HCT116 (cell line): ENCODE measurements around the gene GPM6B. TPM values are rescaled to one million over a fixed set of nuclear protein-coding genes. Genes with fewer than 3 reads are reported as not detected.

Source experiments
- ATAC-seq: fragments of 200-7000 bp; cut with Tn5 transposase; 2 replicates; pipeline ENCODE4 v1.9.1; 2020; ENCODE audit warnings: mild to moderate bottlenecking, moderate library complexity
- BruUV-seq: library from RNA; stranded (reverse); fragments of 400-500 nt; replicated peaks from 2 replicates; lab custom pipeline; 2021; lab: Mats Ljungman, UMichigan
- CTCF ChIA-PET: fragments of 300-600 bp; sonication (Branson Sonifier 250); formaldehyde crosslinking; loops from one replicate; lab custom pipeline; 2021; ENCODE audit warnings: antibody characterized with exemption; lab: Charles Lee
- POLR2A ChIA-PET: fragments of 300-600, 350-600 bp; sonication (Branson Sonifier 250); formaldehyde crosslinking; loops from one replicate; lab custom pipeline; 2021; ENCODE audit warnings: antibody characterized with exemption; lab: Charles Lee
- RAD21 ChIA-PET, 2 experiments: fragments of 300-600 bp; sonication (Branson Sonifier 250); formaldehyde crosslinking; loops; one replicate each; lab custom pipeline; 2023; ENCODE audit warnings: low total read pairs in 2 of 2; ENCODE audit not compliant: uncharacterized antibody in 2 of 2, unreplicated experiment in 2 of 2, low non-redundant PET in 1 of 2; lab: Charles Lee
- DNase-seq: peaks from one replicate; pipeline ENCODE4 v3.0.0-alpha.2; 2010; ENCODE audit warnings: low read depth, low spot score
- H2AFZ ChIP-seq: fragments of 200-600 bp; shearing (Covaris generic), sonication (generic); 2 replicates; pipeline ENCODE4 v1.6.1; 2017; ENCODE audit warnings: low read depth, mixed run types, mixed read lengths, antibody characterized with exemption, low read length; ENCODE audit not compliant: poor library complexity, severe bottlenecking
- H3K27ac ChIP-seq: 2 replicates; pipeline ENCODE4 v1.5.1; 2012; ENCODE audit warnings: low read depth, low read length
- H3K27me3 ChIP-seq: fragments of 200-600 bp; sonication (generic); 2 replicates; pipeline ENCODE4 v1.6.1; 2016; ENCODE audit warnings: mixed run types, low read length, mixed read lengths; ENCODE audit not compliant: insufficient read depth
- H3K36me3 ChIP-seq, 2 experiments: fragments of 200-500 bp in 1 of 2; fragments of 200-600 bp in 1 of 2; sonication (Bioruptor generic) in 1 of 2; sonication (generic) in 1 of 2; 2 replicates each; pipeline versions ENCODE4 v1.5.1 to v1.6.1; 2014 to 2016; ENCODE audit warnings: low read length in 2 of 2, inconsistent platforms in 1 of 2, mixed read lengths in 1 of 2, mixed run types in 1 of 2; ENCODE audit not compliant: insufficient read depth in 2 of 2, control insufficient read depth in 1 of 2
- H3K4me1 ChIP-seq, 2 experiments: fragments of 200-600 bp in 1 of 2; sonication (generic) in 1 of 2; 2 replicates each; pipeline versions ENCODE4 v1.5.1 to v1.6.1; 2012 to 2017; ENCODE audit warnings: low read length in 2 of 2, inconsistent platforms in 1 of 2, mild to moderate bottlenecking in 1 of 2, mixed read lengths in 1 of 2, mixed run types in 1 of 2, moderate library complexity in 1 of 2; ENCODE audit not compliant: insufficient read depth in 2 of 2, control insufficient read depth in 1 of 2
- H3K4me2 ChIP-seq: fragments of 200-600 bp; sonication (generic); 2 replicates; pipeline ENCODE4 v1.6.1; 2017; ENCODE audit warnings: mixed run types, low read length, mixed read lengths
- H3K4me3 ChIP-seq, 2 experiments: fragments of 200-600 bp in 1 of 2; sonication (generic) in 1 of 2; replicated peaks in 1 of 2; 2 replicates each; pipeline ENCODE4 v1.5.1; 2011 to 2016; ENCODE audit warnings: low read length in 2 of 2, control low read depth in 1 of 2, low read depth in 1 of 2, mild to moderate bottlenecking in 1 of 2, mixed read lengths in 1 of 2, mixed run types in 1 of 2
- H3K79me2 ChIP-seq: fragments of 200-600 bp; sonication (generic); 2 replicates; pipeline ENCODE4 v1.6.1; 2017; ENCODE audit warnings: mild to moderate bottlenecking, mixed run types, low read length, moderate library complexity, mixed read lengths; ENCODE audit not compliant: insufficient read depth
- H3K9ac ChIP-seq: fragments of 200-600 bp; sonication (generic); 2 replicates; pipeline ENCODE4 v1.6.1; 2016; ENCODE audit warnings: low read length, mixed read lengths
- H3K9me2 ChIP-seq: fragments of 200-600 bp; sonication (generic), shearing (Covaris generic); 2 replicates; pipeline ENCODE4 v1.6.1; 2017; ENCODE audit warnings: mixed run types, mild to moderate bottlenecking, moderate library complexity; ENCODE audit not compliant: insufficient read depth
- H3K9me3 ChIP-seq, 2 experiments: fragments of 200-500 bp in 1 of 2; fragments of 200-600 bp in 1 of 2; sonication (Bioruptor generic) in 1 of 2; sonication (generic) in 1 of 2; 2 replicates each; pipeline ENCODE4 v1.6.1; 2014 to 2017; ENCODE audit warnings: low read length in 2 of 2, mixed read lengths in 2 of 2, inconsistent platforms in 1 of 2, low read depth in 1 of 2, mild to moderate bottlenecking in 1 of 2, mixed run types in 1 of 2, moderate library complexity in 1 of 2; ENCODE audit not compliant: control insufficient read depth in 1 of 2, insufficient read depth in 1 of 2
- H4K20me1 ChIP-seq: fragments of 200-600 bp; sonication (generic), shearing (Covaris generic); 2 replicates; pipeline ENCODE4 v1.6.1; 2017; ENCODE audit warnings: mixed run types, mild to moderate bottlenecking, moderate library complexity; ENCODE audit not compliant: insufficient read depth
- ATF3 ChIP-seq: IDR thresholded peaks from 2 replicates; pipeline ENCODE4 v1.6.1; 2012
- CBX3 ChIP-seq: IDR thresholded peaks from 2 replicates; pipeline ENCODE4 v1.6.1; 2012; ENCODE audit warnings: low read depth
- CEBPB ChIP-seq: IDR thresholded peaks from 2 replicates; pipeline ENCODE4 v1.6.1; 2012; ENCODE audit warnings: low read depth
- CTCF ChIP-seq, 3 experiments: fragments of 200-600 bp in 1 of 3; sonication (generic) in 1 of 3; IDR thresholded peaks in 2 of 3; conservative IDR thresholded peaks in 1 of 3; 2 replicates each; pipeline ENCODE4 v1.5.1; 2012 to 2017; ENCODE audit warnings: low read depth in 2 of 3, low read length in 2 of 3, antibody characterized with exemption in 1 of 3, borderline replicate concordance in 1 of 3, control low read depth in 1 of 3, mild to moderate bottlenecking in 1 of 3, mixed read lengths in 1 of 3, mixed run types in 1 of 3, moderate library complexity in 1 of 3; ENCODE audit not compliant: insufficient read depth in 1 of 3
- EGR1 ChIP-seq: IDR thresholded peaks from 2 replicates; pipeline ENCODE4 v1.6.1; 2012; ENCODE audit warnings: low read depth
- EZH2 ChIP-seq: fragments of 200-600 bp; sonication (generic); IDR thresholded peaks from 2 replicates; pipeline ENCODE4 v1.6.1; 2017; ENCODE audit warnings: antibody characterized with exemption, mixed run types
- EZH2phosphoT487 ChIP-seq: fragments of 200-600 bp; IDR thresholded peaks from 2 replicates; pipeline ENCODE4 v1.6.1; 2018; ENCODE audit warnings: antibody characterized with exemption, borderline replicate concordance
- POLR2A ChIP-seq: IDR thresholded peaks from 2 replicates; pipeline ENCODE4 v1.7.0; 2011; ENCODE audit warnings: borderline replicate concordance; ENCODE audit not compliant: insufficient read depth, insufficient read length; ENCODE audit errors: extremely low read depth
- POLR2AphosphoS5 ChIP-seq: IDR thresholded peaks from 2 replicates; pipeline ENCODE4 v1.6.1; 2011; ENCODE audit warnings: mild to moderate bottlenecking, low read depth, low read length, moderate library complexity
- REST ChIP-seq: IDR thresholded peaks from 2 replicates; pipeline ENCODE4 v1.6.1; 2012; ENCODE audit warnings: low read depth
- SIN3A ChIP-seq: IDR thresholded peaks from 2 replicates; pipeline ENCODE4 v1.6.1; 2012; ENCODE audit warnings: low read depth
- SP1 ChIP-seq: IDR thresholded peaks from 2 replicates; pipeline ENCODE4 v1.6.1; 2012; ENCODE audit warnings: low read depth
- SRF ChIP-seq: IDR thresholded peaks from 2 replicates; pipeline ENCODE4 v1.6.1; 2012; ENCODE audit warnings: low read depth
- intact Hi-C: fragments of 100-400 bp; cut with micrococcal nuclease; formaldehyde crosslinking; loops from 2 replicates; pipeline ENCODE4 v1.10.0; 2022
- total RNA-seq: library from RNA; stranded (reverse); gene quantifications from one replicate; pipeline ENCODE4 v1.2.1, GENCODE V29; 2021; ENCODE audit not compliant: unreplicated experiment
- TF ChIP-seq, protein P1 (sequence below): IDR thresholded peaks from 2 replicates; pipeline ENCODE4 v1.6.1; 2011; ENCODE audit warnings: mild to moderate bottlenecking, low read length, moderate library complexity; ENCODE audit not compliant: insufficient replicate concordance; ENCODE audit errors: extremely low read depth
- TF ChIP-seq, protein P2 (sequence below): IDR thresholded peaks from 2 replicates; pipeline ENCODE4 v1.6.1; 2012

GPM6B gene
- total RNA-seq, 1 experiment from 2014 or later: 0.07 TPM

DNA sequence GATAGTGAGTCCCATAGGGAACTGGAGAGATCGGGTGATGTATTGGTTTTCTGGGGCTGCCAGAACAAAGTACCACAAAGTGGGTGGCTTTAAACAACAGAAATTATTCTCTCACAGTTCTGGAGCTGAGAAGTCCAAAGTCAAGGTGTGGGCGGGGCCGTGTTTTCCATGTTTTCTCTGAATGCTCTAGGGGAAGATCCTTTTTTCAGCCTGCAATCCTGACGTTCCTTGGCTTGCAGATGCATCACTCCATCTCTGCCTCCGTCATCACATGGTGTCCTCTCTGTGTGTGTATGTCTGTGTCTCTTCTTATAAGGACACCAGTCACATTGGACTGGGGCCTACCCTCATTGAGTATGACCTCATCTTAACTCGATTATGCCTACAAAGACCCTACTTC, 7.9 kb upstream of the GPM6B start:
- DNase-seq: no peak
- Histone ChIP-seq H3K9me2 (no peaks in the 10 kb centered on the region), H3K27me3 (0 out of 2 replicates have a peak, but pooled peaks cover 5% of the 10 kb centered on the region), H3K36me3 (no peaks in the 10 kb centered on the region), H3K4me1 (no peaks in the 10 kb centered on the region), H3K9me3 (no peaks in the 10 kb centered on the region), H3K4me2 (no peak overlapping the region), H3K27ac (no peak overlapping the region), H3K9ac (no peak overlapping the region), H2AFZ (no peak overlapping the region), H3K4me3 (no peak overlapping the region), H4K20me1 (no peaks in the 10 kb centered on the region), H3K79me2 (no peaks in the 10 kb centered on the region)
- ChIA-PET POLR2A (no interaction called here), RAD21 (no interaction called here), CTCF (no interaction called here)
- intact Hi-C loops: no loop called here
- BruUV-seq: no TSS peak
- ATAC-seq: no peak
- TF ChIP-seq SIN3A (no peak), ATF3 (no peak), EGR1 (no peak), SRF (no peak), CEBPB (no peak), POLR2AphosphoS5 (no peak), CTCF (IDR thresholded peaks at IDR 0.05 in 2 of 3, conservative IDR thresholded peaks at IDR 0.05 in 1 of 3; ENCODE audit: borderline replicate concordance in 1 of 3, insufficient read depth in 1 of 3, low read depth in 2 of 3, low read length in 2 of 3) (no peak), CBX3 (no peak), SP1 (no peak), EZH2 (no peak), REST (no peak), EZH2phosphoT487 (no peak), POLR2A (no peak)
- TF ChIP-seq, protein P1, sequence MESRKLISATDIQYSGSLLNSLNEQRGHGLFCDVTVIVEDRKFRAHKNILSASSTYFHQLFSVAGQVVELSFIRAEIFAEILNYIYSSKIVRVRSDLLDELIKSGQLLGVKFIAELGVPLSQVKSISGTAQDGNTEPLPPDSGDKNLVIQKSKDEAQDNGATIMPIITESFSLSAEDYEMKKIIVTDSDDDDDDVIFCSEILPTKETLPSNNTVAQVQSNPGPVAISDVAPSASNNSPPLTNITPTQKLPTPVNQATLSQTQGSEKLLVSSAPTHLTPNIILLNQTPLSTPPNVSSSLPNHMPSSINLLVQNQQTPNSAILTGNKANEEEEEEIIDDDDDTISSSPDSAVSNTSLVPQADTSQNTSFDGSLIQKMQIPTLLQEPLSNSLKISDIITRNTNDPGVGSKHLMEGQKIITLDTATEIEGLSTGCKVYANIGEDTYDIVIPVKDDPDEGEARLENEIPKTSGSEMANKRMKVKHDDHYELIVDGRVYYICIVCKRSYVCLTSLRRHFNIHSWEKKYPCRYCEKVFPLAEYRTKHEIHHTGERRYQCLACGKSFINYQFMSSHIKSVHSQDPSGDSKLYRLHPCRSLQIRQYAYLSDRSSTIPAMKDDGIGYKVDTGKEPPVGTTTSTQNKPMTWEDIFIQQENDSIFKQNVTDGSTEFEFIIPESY: no peak
- TF ChIP-seq, protein P2, sequence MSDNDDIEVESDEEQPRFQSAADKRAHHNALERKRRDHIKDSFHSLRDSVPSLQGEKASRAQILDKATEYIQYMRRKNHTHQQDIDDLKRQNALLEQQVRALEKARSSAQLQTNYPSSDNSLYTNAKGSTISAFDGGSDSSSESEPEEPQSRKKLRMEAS: no peak
- TF ChIP-seq, all 23 proteins: peak for 0
